Measurements from ENCODE around the gene UBLCP1. TPM values are rescaled to one million over a fixed set of nuclear protein-coding genes. Genes with fewer than 3 reads are reported as not detected.

The UBLCP1 gene
- total and polyA plus RNA-seq, 2 of the 8 experiments (the other 6 are each of a cell fraction or from before 2014, with no cell fraction given), result 13.0 to 40.9 TPM

DNA sequence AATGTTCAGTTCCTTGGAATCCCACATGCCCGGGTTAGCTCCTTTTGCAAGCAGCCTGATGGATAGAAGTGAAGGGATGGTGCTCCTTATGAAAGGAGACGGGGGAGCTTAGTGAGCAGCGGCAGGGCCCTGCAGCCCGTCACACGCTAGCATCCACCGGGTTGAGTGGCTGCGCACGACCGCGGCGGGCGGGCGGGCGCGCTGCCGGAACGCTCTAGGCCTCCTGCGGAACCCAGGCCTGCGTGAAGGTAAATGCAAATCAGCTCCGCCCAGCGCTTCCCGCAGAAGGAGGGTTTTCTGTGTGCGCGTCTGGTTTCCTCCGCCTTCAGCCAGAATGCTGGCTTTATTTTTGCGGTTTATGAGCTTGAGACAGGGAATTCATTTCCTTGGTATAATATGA lies 47.4 kb downstream of the UBLCP1 start (continued):
- no peak for TF ChIP-seq GTF2F1 (IDR thresholded peaks at IDR 0.05; ENCODE audit: borderline replicate concordance, low read depth, low read length)
- no peak for TF ChIP-seq MAFK (IDR thresholded peaks at IDR 0.05; ENCODE audit: low read depth, low read length)
- TF ChIP-seq TAF1 (IDR thresholded peaks at IDR 0.05; ENCODE audit: low read depth, low read length), result peak; percentile 45; the same call in 1 of the 2 replicates
- no peak for TF ChIP-seq CHD1 (IDR thresholded peaks at IDR 0.05; ENCODE audit: low read depth, low read length)
- peak; percentile 35 for TF ChIP-seq EZH2 (IDR thresholded peaks at IDR 0.05; ENCODE audit: low read depth, low read length, severe bottlenecking)
- TF ChIP-seq CREB1 (IDR thresholded peaks at IDR 0.05), result no peak
- TF ChIP-seq EP300 (IDR thresholded peaks at IDR 0.05; ENCODE audit: borderline replicate concordance in 1 of 2, low read depth in 2 of 2, low read length in 2 of 2), result no peak
- TF ChIP-seq SIN3A (conservative IDR thresholded peaks at IDR 0.05 in 1 of 2, IDR thresholded peaks at IDR 0.05 in 1 of 2; ENCODE audit: low read depth in 1 of 2, low read length in 2 of 2), result no peak
- TF ChIP-seq SP1 (IDR thresholded peaks at IDR 0.05; ENCODE audit: low read depth, low read length), result no peak
- no peak for TF ChIP-seq ATF3 (IDR thresholded peaks at IDR 0.05; ENCODE audit: insufficient read depth, low read depth, low read length)
- TF ChIP-seq SIRT6 (IDR thresholded peaks at IDR 0.05; ENCODE audit: low read length), result no peak
- peak; percentile 66; the same call in 1 of the 2 replicates for TF ChIP-seq BACH1 (IDR thresholded peaks at IDR 0.05; ENCODE audit: low read length)
- TF ChIP-seq HDAC2 (IDR thresholded peaks at IDR 0.05; ENCODE audit: borderline replicate concordance in 1 of 2, low read depth in 2 of 2, low read length in 2 of 2), result peak in 1 of 2 experiments; percentile 78; a peak in 2 of 4 replicates
- no peak for TF ChIP-seq JUN (IDR thresholded peaks at IDR 0.05; ENCODE audit: low read depth, low read length)
- TF ChIP-seq POLR2AphosphoS5 (IDR thresholded peaks at IDR 0.05; ENCODE audit: low read depth, low read length), result no peak
- TF ChIP-seq TEAD4 (IDR thresholded peaks at IDR 0.05; ENCODE audit: low read depth, low read length), result no peak
- TF ChIP-seq TCF12 (IDR thresholded peaks at IDR 0.05; ENCODE audit: low read depth, low read length), result no peak
- no peak for TF ChIP-seq RFX5 (IDR thresholded peaks at IDR 0.05; ENCODE audit: borderline replicate concordance, low read depth, low read length)
- no peak for TF ChIP-seq ATF2 (IDR thresholded peaks at IDR 0.05; ENCODE audit: low read length)
- TF ChIP-seq HDAC6 (IDR thresholded peaks at IDR 0.05; ENCODE audit: low read depth, low read length), result no peak
- no peak for TF ChIP-seq USF2 (IDR thresholded peaks at IDR 0.05; ENCODE audit: low read length)

All from H1 (cell line).